ENCODE measurements around the gene GATD1.
A peak's percentile ranks its signal among the peaks of the same experiment; 100 is the strongest.

The GATD1 gene

DNA sequence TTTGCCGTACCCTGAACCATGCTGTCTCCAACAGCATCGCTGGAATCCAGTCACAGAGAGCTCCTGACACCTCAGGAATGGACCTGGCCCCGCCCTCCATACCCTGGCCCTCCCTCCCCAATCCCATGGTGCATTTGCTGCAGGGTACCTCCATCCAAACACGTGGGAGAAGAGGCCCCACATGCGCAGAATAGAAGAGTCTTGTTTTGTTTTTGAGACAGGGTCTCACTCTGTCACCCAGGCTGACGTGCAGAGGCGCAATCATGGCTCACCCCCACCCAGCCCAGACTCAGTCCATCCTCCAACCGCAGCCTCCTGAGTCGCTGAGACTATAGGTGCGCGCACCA lies 39.1 kb upstream of the GATD1 start:
- TF ChIP-seq CTCF (IDR thresholded peaks at IDR 0.05): no peak

- TF ChIP-seq CTCF (IDR thresholded peaks at IDR 0.05): no peak
These were observed 38.6 kb upstream of the GATD1 start for GRCh38 chr11:815675-816432.

DNA sequence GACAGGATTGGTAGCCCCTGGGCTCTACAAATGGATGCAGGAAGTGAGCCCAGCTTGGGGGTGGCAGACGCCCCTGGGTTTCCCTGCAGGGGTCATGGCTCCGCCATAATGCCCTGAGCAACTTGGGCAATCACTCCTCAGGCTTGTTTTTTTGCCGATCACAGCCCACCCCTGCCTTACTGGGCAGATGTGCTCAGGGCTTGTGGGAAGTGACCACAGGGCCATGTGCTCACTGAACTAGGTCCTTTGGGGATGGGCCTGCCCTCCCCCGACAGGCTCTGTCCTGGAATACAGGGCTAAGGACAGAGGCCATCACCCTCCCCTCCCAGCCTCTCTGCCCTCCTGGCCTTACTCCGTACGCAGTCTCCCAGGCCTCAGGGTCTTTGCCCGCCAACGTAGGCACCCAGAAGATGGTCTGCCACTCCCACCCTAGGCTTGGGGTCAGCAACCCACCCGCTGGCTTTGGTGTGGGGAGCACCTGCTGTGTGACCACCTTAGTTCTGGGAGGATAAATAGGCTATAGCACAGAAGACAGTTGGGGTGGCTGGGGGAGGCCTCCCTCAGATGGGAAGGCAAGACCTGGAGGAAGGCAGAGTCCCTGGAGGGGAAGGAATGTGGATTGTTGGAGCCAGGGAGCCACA lies 36.3 kb upstream of the GATD1 start:
- TF ChIP-seq CTCF (IDR thresholded peaks at IDR 0.05): no peak

DNA sequence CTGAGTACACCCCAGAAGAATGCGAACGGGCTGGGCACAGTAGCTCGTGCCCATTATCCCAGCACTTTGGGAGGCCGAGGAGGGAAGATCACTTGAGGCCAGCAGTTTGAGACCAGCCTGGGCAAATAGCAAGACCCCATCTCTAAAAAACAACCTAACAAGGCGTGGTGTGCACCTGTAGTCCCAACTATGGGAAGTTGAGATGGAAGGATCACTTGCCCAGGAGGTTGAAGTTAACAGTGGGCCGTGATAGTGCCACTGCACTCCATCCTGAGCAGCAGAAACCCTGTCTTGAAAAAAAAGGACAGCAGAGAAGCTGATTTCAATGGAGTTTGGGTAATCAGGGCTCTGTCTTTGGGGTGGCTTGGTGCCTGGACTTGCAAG lies 35.8 kb upstream of the GATD1 start:
- TF ChIP-seq CTCF (IDR thresholded peaks at IDR 0.05): no peak

DNA sequence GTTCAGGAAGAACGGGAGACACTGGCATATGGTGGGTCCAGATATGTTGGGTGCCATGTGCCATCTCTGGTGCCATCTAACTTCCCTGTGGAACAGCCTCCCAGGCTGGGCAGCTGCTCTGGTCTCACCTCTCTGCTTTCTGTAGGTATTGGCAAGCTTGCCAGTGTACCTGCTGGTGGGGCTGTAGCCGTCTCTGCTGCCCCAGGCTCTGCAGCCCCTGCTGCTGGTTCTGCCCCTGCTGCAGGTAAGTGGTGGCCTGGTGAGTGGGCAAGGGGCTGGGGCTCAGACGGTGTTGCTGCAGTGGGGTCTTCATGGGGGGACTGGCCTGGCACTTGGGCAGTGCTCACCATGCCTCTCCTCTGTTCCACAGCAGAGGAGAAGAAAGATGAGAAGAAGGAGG lies 35.1 kb upstream of the GATD1 start:
- TF ChIP-seq CTCF (IDR thresholded peaks at IDR 0.05): no peak

GRCh38 chr11:811446-812245 lies 34.4 kb upstream of the GATD1 start:
- TF ChIP-seq CTCF (IDR thresholded peaks at IDR 0.05): peak; percentile 14; the same call in 1 of the 2 replicates

DNA sequence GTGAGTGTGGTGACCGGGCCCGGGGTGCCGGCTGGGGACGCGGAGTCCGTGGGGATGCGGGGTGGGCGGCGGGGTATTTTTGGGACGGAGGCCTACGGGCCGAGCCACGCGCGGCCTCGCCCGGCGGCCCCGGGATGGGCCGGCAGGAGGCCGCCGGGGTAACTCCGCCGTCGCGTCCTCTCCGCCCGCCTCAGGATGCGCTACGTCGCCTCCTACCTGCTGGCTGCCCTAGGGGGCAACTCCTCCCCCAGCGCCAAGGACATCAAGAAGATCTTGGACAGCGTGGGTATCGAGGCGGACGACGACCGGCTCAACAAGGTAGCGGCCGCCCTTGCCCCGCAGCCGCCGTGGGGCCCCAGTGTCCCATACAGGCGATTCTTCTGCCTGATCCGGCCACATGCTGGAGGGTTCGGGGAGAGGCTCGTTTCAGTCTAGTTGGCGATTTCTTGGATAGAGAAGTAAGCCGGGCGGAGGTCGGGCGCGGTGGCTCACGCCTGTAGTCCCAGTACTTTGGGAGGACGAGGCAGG lies 32.8 kb upstream of the GATD1 start:
- TF ChIP-seq CTCF (IDR thresholded peaks at IDR 0.05): no peak
